Activated CD8-positive, alpha-beta memory T cell treated with anti-CD3 and anti-CD28 coated beads, Interleukin-2, amount 50 U/mL, for 24 hours (primary cell): ENCODE data around the gene CYP27C1.

ENCODE experiments used
- DNase-seq: peaks from one replicate; pipeline ENCODE4 v3.0.0-alpha.2; 2020; ENCODE audit errors: extremely low read depth

The CYP27C1 gene

DNA sequence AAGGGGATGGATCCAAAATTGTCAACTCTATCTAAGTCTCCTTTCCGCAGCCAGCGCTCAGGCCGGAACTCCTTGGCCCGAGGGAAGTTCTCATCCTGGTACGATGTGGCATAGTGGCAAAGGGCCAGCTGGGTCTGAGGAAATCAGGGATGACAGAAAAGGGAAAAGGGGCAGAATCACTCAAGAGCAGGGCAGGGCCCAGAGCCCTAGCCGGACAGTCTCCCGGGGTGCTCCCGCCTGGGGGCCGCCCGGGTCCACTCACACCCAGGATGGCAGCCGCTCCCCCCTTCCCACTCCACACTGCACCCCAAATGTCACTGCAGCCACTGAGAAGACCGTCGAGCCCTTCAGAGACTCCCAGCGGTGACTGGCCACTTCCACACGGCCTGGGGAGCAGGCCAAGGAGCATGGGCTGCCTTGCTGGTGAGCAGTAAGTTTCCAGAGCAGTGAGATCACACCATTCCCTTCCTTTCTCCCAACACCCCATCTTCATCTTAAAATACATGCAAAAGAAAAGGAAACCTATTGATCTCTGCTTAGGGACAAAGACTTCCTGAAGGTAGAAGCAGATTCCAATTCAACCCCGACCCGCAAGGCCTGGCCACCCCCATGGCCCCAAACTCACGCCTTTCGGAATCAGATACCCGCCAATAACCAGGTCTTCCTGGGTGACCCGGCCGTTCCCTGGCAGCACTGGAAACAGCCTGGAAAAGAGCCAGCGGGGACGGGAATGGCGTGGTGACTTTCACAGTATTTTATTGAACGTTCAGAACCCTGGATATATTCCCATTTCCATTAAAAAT, 26.7 kb downstream of the CYP27C1 start:
- DNase-seq = no peak

DNA sequence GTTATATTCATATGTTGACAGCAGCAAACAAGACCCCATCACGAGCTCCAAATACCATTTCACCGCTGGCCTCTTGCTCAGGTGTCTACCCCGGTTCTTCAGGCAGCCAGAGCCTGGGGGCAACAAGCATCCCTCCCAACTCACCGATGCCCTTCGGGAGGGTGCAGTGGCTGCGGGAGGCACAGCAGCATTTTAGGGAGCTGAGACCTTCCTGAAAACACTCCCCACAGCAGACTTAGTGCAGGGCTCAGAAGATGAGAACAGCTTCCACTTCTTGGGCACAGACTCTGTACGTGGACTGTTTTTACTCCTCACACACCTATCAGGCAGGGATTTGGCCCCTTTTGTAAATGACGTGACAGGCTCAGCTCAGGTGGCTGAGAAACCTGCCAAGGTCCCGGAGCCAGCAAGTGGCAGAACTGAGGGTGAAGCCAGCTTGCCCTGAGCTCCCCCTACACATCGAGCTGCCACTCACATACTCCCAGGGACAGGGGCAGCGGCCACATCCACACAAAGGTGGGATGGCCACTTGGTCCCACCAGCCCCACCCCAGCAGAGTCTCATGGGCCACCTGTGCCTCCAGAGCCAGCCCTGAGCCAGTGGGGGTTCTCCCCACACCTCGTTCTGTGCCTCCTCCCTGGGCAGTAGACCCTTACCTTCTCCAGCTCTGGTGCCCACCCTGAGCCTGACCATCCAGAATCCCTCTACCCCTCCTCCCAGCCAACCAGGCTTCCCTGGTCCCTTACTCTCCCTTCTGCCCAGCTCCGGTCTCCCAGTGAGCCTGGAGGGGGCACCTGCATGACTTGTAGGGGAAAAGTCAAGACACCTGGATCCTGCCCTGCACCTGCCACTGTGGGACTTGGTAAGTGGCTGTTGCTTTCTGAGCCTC, 28.5 kb downstream of the CYP27C1 start:
- no peak for DNase-seq

DNA sequence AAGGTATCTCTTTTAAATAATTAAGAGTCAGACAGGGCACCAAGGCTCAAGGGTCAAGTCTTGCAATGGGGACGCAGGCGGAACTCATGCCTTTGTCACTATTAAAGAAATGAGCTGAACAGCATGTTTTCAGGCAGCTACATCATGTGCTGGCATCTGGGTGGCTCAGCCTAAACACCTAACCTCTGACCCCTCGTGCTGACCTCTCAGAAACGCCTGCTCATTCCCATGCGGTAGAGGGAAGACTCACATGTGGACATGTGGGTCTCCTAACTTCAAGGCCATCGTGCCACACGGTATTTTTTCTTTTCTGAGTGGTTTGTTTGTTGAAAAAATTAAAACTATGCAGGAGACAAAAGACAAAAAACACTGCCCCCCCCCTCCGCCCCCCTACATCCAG, 31.3 kb downstream of the CYP27C1 start:
- DNase-seq = no peak

DNA sequence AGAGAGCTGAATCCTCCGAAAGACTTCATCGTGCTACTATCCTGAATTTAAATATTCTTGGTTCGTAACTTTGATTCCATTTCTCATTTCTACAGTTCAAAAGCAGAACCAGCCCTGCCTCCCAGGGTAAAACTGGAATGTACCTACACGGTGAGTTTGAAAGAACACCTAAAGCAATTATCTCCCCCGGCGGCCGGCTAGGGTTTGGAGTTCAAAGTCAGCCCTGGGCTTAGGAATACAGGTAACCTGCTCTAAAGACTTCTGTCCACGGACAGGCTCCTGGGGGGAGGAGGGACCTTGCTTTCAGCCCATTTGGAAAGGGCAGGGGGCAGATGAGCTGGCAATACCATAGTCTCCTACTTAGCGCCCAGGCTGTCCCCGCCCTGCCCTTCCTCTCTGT, 32.3 kb downstream of the CYP27C1 start:
- DNase-seq = no peak

DNA sequence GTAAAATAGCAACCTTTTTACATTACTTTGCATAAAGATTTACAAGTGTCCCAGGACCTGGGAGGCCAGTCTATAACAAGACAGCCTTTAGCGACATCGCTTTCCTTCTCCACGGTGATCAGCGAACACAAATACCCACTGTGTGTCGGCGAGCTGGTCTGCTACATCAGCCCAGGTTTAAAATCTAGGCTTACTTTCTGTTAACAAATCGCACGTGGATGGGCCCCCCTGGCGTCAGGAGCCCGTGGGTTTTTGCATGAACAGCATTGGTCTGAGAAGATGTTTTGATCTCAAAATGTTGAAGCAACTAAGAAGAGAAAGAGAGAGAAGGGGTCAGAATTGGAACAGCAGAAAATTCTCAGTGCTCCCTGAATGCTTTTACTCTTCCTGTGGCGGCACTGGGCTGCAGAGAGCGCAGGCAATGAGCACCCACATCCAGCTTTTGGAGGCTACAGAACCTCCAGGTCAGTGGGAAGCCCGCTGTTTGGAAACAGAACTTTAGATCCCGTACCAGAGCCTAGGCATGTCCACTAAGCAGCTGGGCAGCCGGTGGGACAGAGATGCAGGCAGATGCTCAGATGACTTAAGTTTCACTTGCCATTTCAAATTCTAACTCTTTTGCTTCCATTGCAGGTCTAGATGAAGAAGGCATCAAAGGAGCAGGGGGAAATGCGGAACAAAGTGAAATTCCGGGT, 32.9 kb downstream of the CYP27C1 start:
- no peak for DNase-seq

DNA sequence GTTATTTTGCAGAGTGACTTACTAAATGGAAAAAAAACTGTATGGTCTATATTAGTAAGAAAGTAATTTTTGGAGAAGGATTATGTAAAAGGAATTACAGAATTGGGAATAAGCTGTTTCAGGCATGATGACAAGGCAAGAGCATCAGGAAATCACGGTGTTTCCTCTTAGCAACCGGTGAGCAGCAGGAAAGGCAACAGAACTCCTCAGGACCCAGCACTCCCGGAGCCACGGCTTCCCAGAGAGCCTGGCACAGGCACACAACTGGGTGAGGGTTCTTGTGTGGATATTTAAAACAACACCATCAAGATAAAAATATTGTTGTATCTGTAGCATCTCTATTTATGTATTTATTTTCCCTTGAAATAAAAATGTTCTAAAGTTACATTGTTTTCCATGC, 34.4 kb downstream of the CYP27C1 start:
- DNase-seq = no peak

DNA sequence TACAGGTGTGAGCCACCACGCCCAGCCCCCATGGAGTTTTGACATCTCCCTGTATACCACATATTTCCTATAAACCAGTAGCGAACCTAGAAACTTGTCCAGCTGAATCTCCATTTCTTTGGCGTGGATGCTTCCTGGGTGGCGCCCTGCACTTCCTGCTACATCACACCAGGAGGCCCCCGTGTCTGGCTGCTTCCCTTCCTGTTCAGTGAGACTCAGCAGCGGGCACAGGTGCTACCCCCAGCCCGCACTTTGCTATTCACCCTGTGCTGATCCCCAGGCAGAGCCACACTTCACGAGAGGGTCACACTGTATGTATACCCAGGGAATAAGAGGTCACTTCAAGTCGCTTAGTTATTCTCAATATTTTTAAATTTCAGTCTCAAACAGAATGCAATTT, 35.0 kb downstream of the CYP27C1 start:
- no peak for DNase-seq

DNA sequence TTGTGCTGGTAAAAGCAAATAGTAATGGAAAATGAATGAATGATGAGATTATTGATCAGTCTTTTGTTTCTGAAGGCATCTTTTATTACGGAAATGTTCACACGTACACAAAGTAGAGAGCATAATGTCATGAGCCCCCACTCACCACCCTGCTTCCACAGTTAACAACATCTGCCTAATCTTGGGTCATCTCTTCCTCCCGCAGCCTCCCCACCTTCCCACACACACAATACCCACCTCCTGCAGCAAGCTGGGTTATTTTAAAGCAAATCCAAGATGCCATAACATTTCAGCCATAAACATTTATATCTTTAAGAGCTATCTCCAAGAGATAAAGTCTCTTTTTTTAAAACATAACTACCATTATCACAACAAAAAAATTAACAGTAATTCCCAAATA, 36.3 kb downstream of the CYP27C1 start:
- no peak for DNase-seq

DNA sequence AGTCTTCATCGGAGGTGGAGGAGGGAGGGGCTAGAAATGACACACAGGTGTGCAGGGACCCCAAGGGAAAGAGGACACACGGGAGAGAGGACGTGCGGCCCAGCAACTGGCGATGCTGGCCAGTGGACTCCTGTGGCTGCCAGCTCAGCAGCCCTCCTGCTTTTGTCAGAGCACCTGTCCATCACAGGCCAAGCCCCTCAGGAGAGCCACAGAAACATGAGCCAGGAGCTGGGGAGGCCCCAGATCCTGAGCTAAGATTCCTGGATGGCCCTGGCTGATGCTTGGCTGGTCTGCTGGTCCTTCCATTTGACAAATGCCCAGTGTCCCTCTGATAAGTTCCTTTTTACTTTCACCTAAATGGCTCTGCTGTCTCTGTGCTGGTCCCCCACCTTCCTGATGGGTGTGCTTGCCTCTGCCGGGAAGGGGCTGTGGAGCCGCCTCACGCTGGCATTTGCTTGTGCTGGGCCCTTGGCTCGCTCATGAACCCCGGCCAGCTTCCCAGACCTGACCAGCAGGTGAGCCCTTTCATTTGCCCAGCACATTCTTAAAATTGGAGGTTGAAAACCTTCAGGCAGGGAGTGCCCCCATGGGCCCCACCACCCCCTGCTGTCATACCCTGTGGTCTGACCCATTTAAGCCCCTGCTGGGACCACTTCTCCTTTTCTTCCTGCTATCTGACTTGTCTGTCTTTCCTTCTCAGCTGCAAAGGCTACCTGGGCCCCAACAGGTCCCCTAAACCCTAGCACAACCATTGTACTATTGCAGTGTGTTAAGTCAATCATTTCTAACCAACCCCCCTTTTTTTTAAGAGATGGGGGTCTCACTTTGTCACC, 37.3 kb downstream of the CYP27C1 start:
- no peak for DNase-seq

DNA sequence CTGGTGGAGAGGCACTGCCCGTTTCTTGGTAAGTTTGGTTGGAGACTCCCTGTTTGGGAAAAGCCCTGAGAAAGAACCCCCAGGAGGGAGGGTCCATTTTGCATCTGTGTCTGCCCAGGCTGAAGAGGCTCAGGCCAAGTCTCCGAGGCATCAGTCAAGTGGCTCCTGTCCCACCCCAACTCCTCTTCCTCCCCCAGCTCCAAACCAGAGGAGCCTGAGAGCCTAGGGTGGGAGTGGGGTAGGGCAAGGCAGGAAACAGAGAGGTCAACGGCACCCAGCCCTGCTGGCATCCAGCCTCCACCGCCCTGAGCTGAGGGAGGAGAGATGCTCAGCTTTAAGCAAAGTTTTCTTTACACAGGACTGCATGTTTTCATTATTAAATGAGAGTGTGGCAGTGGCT, 38.2 kb downstream of the CYP27C1 start:
- DNase-seq = no peak

DNA sequence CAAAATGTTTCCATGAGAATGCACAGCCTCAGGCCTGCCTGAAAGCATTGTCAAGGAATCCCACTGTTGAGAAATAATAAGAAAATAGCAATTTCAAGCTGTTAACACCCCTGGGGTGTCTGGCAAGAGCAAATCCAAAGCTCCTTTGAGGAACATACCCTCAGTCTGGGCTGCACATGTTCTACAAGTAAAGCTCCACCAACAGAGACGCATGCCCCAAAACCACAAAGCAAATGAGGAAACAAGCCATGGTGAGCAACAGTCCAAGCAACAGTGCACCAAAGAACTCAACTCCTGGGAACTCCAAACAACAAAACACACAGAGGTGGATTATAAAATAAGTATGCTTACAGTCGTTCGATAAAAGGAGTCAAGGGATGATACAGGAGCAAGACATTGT, 40.3 kb downstream of the CYP27C1 start:
- no peak for DNase-seq

DNA sequence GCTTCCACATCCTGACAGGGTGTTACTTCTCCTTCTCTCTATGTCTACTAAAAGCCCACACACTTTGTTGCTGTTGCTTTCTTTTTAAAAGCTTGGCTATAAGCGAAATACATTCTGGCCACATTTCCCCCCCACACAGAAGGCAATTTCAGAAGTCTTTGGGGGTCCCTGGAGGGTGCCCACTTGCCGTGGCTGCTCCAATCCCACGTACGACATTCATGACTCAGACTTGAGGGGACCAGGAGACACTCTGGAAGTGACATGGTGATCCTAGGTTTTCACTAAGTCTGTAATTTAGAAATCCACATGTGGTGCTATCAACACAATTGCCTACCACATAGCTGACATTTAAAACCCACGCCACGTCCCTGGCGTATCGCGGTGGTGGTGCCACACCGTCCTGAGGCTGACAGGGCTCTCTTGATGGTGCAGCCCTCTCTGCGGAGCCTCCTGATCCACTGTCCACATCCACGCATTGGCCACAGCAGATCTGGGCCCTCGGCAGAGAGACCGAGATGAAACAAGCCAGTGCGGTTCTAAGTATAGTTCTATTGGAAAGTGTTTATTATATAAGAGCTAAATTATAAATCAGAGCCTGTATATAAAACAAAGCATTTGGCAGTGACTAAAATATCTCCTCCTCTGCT, 42.4 kb downstream of the CYP27C1 start:
- DNase-seq = no peak

DNA sequence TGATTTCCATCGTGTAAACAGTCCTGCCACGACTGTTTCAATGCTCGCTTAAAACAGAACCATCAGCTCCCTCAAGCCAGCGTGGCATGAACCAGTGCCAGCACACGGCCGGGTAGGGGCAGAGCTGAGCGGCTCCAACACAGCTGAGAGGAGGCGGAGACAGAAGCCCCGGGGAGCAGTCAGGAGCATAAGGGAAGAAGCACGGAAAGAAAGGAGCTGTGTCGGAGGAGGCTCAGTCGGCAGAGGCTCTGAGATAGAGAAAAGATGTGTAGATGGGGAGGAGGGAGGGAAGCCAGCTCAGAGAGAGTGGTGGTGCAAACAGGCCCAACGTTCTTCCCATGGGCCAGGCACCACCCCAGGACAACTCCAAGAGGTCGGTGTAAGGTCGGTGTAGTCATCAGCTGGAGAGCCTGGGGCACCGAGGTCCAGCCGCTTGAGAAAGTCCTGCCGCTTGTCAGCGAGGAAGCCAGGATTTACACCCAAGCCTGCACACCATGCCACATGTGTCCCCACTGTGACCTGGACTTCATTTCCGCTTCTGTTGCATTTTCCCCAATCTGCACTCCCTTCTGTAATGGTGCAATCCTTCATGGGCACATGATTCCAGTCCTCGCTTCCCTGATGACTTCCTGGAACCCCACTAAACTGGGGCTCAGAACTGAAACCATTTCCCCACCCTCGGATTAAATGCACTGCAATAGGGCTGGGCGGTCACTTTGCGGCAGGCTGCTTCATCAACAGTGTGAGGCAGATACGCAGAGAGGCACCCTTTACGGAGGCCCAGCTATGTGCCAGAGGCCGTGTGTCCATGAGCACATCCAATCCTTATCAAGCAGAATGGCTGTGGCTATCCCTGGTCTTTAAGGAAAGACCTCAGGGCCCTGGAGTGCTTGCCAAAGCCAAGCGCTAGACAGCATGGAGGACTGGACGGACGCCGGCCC, 43.5 kb downstream of the CYP27C1 start:
- DNase-seq = no peak

DNA sequence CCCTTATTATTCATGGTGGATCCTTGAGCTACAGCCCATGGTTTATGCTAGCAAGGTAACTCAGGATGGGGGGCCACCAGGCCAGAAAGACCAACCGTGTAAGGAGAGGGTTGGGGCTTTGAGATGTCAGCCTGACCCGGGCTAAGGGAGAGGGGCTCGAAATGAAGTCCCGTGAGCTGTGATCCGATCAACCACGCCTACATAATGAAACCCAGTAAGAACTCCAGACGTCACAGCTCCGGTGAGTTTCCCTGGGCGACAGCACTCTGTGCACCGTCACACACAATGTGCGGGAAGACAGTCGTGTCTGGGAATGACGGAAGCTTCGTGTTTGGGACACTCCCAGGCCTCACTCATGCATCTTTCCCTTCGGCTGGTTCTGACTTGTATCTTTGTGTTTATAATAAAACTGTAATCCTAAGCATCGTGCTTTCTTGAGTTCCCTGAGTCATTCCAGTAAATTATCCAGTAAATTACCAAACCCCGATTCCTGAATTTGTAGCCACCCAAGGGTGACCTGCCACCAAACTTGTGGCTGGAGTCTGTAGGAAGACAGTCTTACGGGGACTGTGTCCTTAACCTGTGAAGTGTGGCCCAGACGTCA, 44.2 kb downstream of the CYP27C1 start:
- DNase-seq = no peak

DNA sequence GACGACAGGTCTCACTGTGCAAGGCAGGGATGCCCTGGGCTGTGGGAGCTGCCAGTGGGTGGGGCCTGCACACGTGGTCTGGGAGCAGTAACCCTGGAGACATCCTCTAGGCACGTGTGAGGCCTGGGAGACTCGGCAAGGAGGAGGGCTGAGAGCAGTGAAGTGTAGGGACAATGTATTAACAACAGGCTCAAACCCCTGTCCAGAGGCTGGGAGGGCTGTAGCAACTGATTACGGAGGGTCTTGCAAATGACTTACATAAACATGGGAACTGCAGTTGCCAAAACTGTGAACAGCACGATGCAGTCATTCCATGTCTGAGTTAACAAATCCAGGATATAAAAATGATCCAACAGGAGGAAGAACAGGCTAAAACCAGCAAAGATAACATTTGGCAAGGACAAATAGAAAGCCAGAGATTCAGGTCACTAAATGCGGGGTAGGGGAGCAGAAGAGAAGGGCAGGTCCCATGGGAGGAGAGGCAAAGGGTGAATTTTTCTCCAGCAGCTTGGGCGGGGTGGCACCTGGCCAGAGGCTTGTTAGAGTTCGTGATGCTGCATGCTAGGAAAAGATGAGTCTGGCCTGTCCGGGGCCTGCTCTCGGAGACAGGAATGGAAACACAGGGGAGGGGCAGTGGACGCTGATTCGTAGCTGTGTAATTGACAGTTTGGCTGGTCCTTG, 44.9 kb downstream of the CYP27C1 start:
- no peak for DNase-seq

DNA sequence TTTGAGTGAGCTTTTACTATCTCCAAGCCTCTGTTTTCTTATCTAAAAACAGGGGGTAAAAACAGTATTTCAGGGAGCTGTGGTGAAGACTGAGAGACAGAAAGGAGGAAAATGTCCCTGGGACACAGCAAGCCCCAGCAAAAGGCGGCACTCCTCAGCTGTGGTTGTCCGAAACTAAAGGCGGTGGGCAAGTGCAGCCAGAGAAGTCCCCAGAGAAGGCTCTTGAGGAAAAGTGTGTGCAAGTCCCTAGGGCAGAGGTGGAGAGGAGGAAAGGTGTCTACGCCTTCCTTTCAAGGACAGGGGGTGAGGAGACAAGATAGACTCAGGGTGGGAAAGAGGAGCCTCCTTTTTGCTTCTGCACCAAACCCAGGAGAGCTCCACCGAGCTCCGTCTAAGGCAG, 45.5 kb downstream of the CYP27C1 start:
- no peak for DNase-seq

DNA sequence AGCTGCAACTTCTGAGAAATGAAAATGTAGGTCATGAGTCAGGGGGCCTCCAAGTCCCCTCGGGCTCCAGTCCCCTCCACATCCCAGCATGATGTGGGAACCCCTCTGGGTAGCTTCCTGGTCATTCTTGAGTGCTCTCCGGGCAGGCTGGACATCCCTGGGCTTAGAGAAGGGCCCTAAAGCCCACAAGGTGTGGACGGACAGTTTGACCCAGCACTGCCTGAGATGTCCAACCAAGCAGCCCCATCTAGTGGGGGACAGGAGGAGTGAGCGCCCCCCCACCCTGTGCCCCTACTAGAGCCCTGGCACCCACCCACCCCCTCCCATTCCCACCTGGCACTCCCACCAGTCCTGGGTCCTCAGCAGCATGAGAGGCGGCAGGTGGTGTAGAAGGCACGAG, 46.0 kb downstream of the CYP27C1 start:
- no peak for DNase-seq

DNA sequence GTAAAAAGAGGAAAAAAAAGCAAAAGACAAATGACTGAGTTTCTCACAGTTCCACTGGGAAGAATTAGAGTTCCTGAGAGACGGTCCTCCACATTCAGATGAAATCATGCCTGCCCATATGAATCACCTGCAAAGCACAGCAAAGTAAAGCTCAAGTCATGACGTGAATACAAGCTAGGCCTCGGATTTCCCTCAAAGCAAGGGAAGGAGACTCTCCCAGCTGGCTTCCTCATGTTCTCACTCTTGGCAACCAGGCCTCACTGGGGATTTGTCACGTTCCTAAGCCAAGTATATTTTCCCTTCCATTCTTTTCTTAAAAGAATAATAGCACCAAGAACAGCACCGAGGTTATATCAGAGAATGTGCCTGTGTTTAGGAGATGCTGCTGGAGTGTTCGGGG, 47.0 kb downstream of the CYP27C1 start:
- no peak for DNase-seq

DNA sequence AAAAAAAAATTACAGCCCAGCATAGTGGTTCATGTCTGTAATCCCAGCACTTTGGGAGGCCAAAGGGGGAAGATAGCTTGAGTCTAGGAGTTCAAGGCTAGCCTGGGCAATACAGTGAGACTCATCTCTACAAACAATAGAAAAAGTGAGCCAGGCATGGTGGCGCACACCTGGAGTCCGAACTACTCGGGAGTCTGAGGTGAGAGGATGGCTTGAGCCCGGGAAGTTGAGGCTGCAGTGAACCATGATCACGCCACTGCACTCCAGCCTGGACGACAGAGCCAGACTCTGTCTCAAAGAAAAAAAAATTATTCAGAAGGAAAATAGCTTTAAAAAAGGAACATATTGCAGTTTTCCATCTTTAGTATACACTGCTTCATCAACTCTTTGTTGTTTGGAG, 47.8 kb downstream of the CYP27C1 start:
- DNase-seq = no peak
